ENCODE data around the gene MS4A18. TPM values are rescaled to one million over a fixed set of nuclear protein-coding genes. Genes with fewer than 3 reads are reported as not detected.

The MS4A18 gene
- total and polyA plus RNA-seq, 10 of the 15 experiments (the other 5 are each of a cell fraction or from before 2014, with no cell fraction given), result not detected

DNA sequence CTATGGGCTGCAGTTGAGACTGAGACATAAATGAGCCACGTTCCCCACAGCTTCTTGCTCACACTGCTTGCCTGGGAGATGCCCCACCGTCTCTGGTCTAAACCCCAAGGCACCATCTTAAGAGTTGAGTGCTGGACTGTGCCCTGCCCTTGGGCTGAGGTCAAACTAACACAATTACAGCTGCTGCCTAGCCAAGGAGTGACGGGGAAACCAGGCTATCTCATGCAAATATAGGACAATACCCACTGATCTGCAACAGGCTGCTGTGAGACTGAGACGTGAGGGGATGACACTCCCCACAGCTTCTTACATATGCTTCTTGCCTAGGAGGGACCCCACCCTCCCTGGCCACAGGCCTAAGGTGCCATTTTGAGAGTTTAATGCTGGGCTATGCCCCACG lies 32.9 kb upstream of the MS4A18 start:
- Histone ChIP-seq H3K36me3 (ENCODE audit: control insufficient read depth in 2 of 2, insufficient read depth in 2 of 2, low read length in 1 of 2) (no peaks in the 10 kb centered on the region), H3K9me3 (replicated peaks; ENCODE audit: control insufficient read depth, insufficient read depth, low read length) (no peaks in the 10 kb centered on the region; the same call in 2 of the 3 replicates), H3K27ac (ENCODE audit: control insufficient read depth, insufficient read depth) (no peak overlapping the region), H3K4me1 (ENCODE audit: control insufficient read depth, insufficient read depth, low read length) (no peaks in the 10 kb centered on the region), H3K4me2 (ENCODE audit: control insufficient read depth, insufficient read depth) (no peak overlapping the region), H3K79me2 (ENCODE audit: control insufficient read depth, insufficient read depth, low read length) (no peaks in the 10 kb centered on the region), H3K4me3 (no peak overlapping the region), H2AFZ (ENCODE audit: control insufficient read depth, low read depth, low read length) (no peak overlapping the region; the same call in 1 of the 2 replicates), H3K27me3 (replicated peaks in 1 of 2; ENCODE audit: control insufficient read depth in 2 of 2, insufficient read depth in 2 of 2, low read length in 1 of 2) (no peaks in the 10 kb centered on the region), H3K9ac (ENCODE audit: control insufficient read depth, insufficient read depth, low read length) (no peak overlapping the region), H4K20me1 (ENCODE audit: control insufficient read depth, insufficient read depth) (no peaks in the 10 kb centered on the region)
- ChIA-PET RAD21 (ENCODE audit: unreplicated experiment) (no interaction called here), SMC1A (ENCODE audit: uncharacterized antibody, unreplicated experiment) (no interaction called here), CTCF (interaction anchor here (1.4 kb wide), 1 partner anchor 10 kb away, joined by 5 read pairs; no protein-coding TSS in a partner anchor), POLR2A (no interaction called here)
- in situ Hi-C loops (cut with MboI) (no loop called here), intact Hi-C loops (cut with micrococcal nuclease; ENCODE audit: unreplicated experiment) (no loop called here)
- DNase-seq (ENCODE audit: low read depth, low spot score), result no peak
- ATAC-seq, result no peak
- no TSS peak for BruUV-seq (replicated peaks)
- FAIRE-seq, result no peak
- WGBS (ENCODE audit: insufficient coverage, insufficient replicate concordance, low lambda C conversion rate, missing lambda C conversion rate), result 52% methylated on average over 5 of the region's 5 CpGs
- TF ChIP-seq ZBTB33 (IDR thresholded peaks at IDR 0.05) (no peak), ZNF687 (IDR thresholded peaks at IDR 0.05) (no peak), BRCA1 (IDR thresholded peaks at IDR 0.05; ENCODE audit: low read depth, low read length) (no peak), ZNF274 (IDR thresholded peaks at IDR 0.05; ENCODE audit: insufficient read depth, insufficient read length) (no peak), MEF2A (IDR thresholded peaks at IDR 0.05; ENCODE audit: insufficient read depth, low read depth, low read length) (no peak), CHD1 (IDR thresholded peaks at IDR 0.05; ENCODE audit: low read depth, low read length) (no peak), RBBP5 (conservative IDR thresholded peaks at IDR 0.05) (no peak), BCL11A (IDR thresholded peaks at IDR 0.05; ENCODE audit: low read depth, low read length) (no peak), KDM1A (IDR thresholded peaks at IDR 0.05; ENCODE audit: borderline replicate concordance) (no peak)
- TF ChIP-seq, protein P1, sequence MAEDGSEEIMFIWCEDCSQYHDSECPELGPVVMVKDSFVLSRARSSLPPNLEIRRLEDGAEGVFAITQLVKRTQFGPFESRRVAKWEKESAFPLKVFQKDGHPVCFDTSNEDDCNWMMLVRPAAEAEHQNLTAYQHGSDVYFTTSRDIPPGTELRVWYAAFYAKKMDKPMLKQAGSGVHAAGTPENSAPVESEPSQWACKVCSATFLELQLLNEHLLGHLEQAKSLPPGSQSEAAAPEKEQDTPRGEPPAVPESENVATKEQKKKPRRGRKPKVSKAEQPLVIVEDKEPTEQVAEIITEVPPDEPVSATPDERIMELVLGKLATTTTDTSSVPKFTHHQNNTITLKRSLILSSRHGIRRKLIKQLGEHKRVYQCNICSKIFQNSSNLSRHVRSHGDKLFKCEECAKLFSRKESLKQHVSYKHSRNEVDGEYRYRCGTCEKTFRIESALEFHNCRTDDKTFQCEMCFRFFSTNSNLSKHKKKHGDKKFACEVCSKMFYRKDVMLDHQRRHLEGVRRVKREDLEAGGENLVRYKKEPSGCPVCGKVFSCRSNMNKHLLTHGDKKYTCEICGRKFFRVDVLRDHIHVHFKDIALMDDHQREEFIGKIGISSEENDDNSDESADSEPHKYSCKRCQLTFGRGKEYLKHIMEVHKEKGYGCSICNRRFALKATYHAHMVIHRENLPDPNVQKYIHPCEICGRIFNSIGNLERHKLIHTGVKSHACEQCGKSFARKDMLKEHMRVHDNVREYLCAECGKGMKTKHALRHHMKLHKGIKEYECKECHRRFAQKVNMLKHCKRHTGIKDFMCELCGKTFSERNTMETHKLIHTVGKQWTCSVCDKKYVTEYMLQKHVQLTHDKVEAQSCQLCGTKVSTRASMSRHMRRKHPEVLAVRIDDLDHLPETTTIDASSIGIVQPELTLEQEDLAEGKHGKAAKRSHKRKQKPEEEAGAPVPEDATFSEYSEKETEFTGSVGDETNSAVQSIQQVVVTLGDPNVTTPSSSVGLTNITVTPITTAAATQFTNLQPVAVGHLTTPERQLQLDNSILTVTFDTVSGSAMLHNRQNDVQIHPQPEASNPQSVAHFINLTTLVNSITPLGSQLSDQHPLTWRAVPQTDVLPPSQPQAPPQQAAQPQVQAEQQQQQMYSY (CRISPR knock-in tag; IDR thresholded peaks at IDR 0.05), result no peak
- TF ChIP-seq, protein P2, sequence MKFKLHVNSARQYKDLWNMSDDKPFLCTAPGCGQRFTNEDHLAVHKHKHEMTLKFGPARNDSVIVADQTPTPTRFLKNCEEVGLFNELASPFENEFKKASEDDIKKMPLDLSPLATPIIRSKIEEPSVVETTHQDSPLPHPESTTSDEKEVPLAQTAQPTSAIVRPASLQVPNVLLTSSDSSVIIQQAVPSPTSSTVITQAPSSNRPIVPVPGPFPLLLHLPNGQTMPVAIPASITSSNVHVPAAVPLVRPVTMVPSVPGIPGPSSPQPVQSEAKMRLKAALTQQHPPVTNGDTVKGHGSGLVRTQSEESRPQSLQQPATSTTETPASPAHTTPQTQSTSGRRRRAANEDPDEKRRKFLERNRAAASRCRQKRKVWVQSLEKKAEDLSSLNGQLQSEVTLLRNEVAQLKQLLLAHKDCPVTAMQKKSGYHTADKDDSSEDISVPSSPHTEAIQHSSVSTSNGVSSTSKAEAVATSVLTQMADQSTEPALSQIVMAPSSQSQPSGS (IDR thresholded peaks at IDR 0.05; ENCODE audit: low read length), result no peak
